Glutamatergic neuron (in vitro differentiated cells): ENCODE measurements around the gene OAF. TPM values are rescaled to one million over a fixed set of nuclear protein-coding genes. Genes with fewer than 3 reads are reported as not detected.

Experiments used
- DNase-seq: peaks from one replicate; pipeline ENCODE4 v3.0.0; 2022
- H3K27ac Mint-ChIP-seq: one replicate; pipeline ENCODE4 v1.8.0; 2020; ENCODE audit warnings: mild to moderate bottlenecking, mixed read lengths, inconsistent platforms; ENCODE audit not compliant: unreplicated experiment
- H3K27me3 Mint-ChIP-seq: one replicate; pipeline ENCODE4 v1.8.0; 2020; ENCODE audit warnings: mild to moderate bottlenecking, moderate library complexity, mixed read lengths, inconsistent platforms; ENCODE audit not compliant: unreplicated experiment
- H3K36me3 Mint-ChIP-seq: one replicate; pipeline ENCODE4 v1.8.0; 2020; ENCODE audit warnings: mild to moderate bottlenecking, mixed read lengths, inconsistent platforms; ENCODE audit not compliant: unreplicated experiment
- H3K4me1 Mint-ChIP-seq: one replicate; pipeline ENCODE4 v1.8.0; 2020; ENCODE audit warnings: mild to moderate bottlenecking, low read depth, mixed read lengths, inconsistent platforms; ENCODE audit not compliant: unreplicated experiment
- H3K4me3 Mint-ChIP-seq: one replicate; pipeline ENCODE4 v1.8.0; 2020; ENCODE audit warnings: mild to moderate bottlenecking, mixed read lengths, inconsistent platforms; ENCODE audit not compliant: unreplicated experiment
- H3K9me3 Mint-ChIP-seq: one replicate; pipeline ENCODE4 v1.8.0; 2020; ENCODE audit warnings: mild to moderate bottlenecking, moderate library complexity, mixed read lengths, inconsistent platforms; ENCODE audit not compliant: unreplicated experiment
- CTCF ChIP-seq: fragments of 200-600 bp; sonication (generic); IDR thresholded peaks from one replicate; pipeline ENCODE4 v1.5.0; 2021; ENCODE audit not compliant: partially characterized antibody, unreplicated experiment
- total RNA-seq: library from RNA; stranded (reverse); fragmentation: NEBNext Ultra II Directional; extraction: Animal tissue kit (Norgen Biotek cat#: 25700); gene quantifications from one replicate; pipeline ENCODE4 v1.2.1, GENCODE V29; 2021; ENCODE audit not compliant: unreplicated experiment

Gene OAF
- total RNA-seq, 1 donor from 2014 or later: not detected

GRCh38 chr11:120186456-120186773 lies 24.4 kb upstream of the OAF start:
- peaks cover 7% of the 10 kb centered on the region for H3K4me1 Mint-ChIP-seq
- peaks cover 20% of the 10 kb centered on the region for H3K27me3 Mint-ChIP-seq
- H3K9me3 Mint-ChIP-seq: peaks cover 1% of the 10 kb centered on the region
- DNase-seq: no peak
- H3K4me3 Mint-ChIP-seq: no peak overlapping the region
- peaks cover 6% of the 10 kb centered on the region for H3K36me3 Mint-ChIP-seq
- no peak overlapping the region for H3K27ac Mint-ChIP-seq
- TF ChIP-seq CTCF: no peak

- Mint-ChIP-seq H3K4me3 (no peak overlapping the region), H3K4me1 (peaks cover 8% of the 10 kb centered on the region), H3K27ac (no peak overlapping the region), H3K27me3 (peaks cover 20% of the 10 kb centered on the region), H3K9me3 (peaks cover 1% of the 10 kb centered on the region), H3K36me3 (peaks cover 6% of the 10 kb centered on the region)
- TF ChIP-seq CTCF: no peak
- DNase-seq: no peak
Measured at GRCh38 chr11:120186774-120187591, 23.8 kb upstream of the OAF start.

- H3K36me3 Mint-ChIP-seq: peaks cover 6% of the 10 kb centered on the region
- peaks cover 19% of the 10 kb centered on the region for H3K27me3 Mint-ChIP-seq
- no peak overlapping the region for H3K27ac Mint-ChIP-seq
- H3K4me1 Mint-ChIP-seq: peaks cover 8% of the 10 kb centered on the region
- no peak for TF ChIP-seq CTCF
- DNase-seq: no peak
- H3K9me3 Mint-ChIP-seq: peaks cover 1% of the 10 kb centered on the region
- H3K4me3 Mint-ChIP-seq: no peak overlapping the region
Measured at GRCh38 chr11:120188371-120188770, 22.5 kb upstream of the OAF start.

- Mint-ChIP-seq H3K4me3 (no peak overlapping the region), H3K27me3 (peaks cover 16% of the 10 kb centered on the region), H3K4me1 (peaks cover 8% of the 10 kb centered on the region), H3K27ac (no peak overlapping the region), H3K36me3 (peaks cover 6% of the 10 kb centered on the region), H3K9me3 (peaks cover 1% of the 10 kb centered on the region)
- DNase-seq: no peak
- TF ChIP-seq CTCF: no peak
Measured at GRCh38 chr11:120188811-120189455, 21.9 kb upstream of the OAF start.

- peaks cover 1% of the 10 kb centered on the region for H3K9me3 Mint-ChIP-seq
- DNase-seq: no peak
- no peak overlapping the region for H3K27ac Mint-ChIP-seq
- H3K4me3 Mint-ChIP-seq: no peak overlapping the region
- H3K36me3 Mint-ChIP-seq: peaks cover 6% of the 10 kb centered on the region
- peaks cover 9% of the 10 kb centered on the region for H3K4me1 Mint-ChIP-seq
- no peak for TF ChIP-seq CTCF
- H3K27me3 Mint-ChIP-seq: peaks cover 13% of the 10 kb centered on the region
Measured at GRCh38 chr11:120191058-120191457, 19.8 kb upstream of the OAF start.
